HepG2 (cell line): ENCODE data around the gene GPR42.

ENCODE experiments used
- GABPA ChIP-seq, 2 experiments: IDR thresholded peaks; 2 replicates each; pipeline ENCODE4 v1.6.1; 2011 to 2016; ENCODE audit warnings: low read depth in 2 of 2, low read length in 1 of 2, missing biosample characterization in 1 of 2, missing genetic modification characterization in 1 of 2
- GABPB1 ChIP-seq: IDR thresholded peaks from 2 replicates; pipeline ENCODE4 v1.6.1; 2016; ENCODE audit warnings: mild to moderate bottlenecking, missing genetic modification reagents, moderate library complexity, missing compliant biosample characterization
- KDM1A ChIP-seq: IDR thresholded peaks from 2 replicates; pipeline ENCODE4 v1.6.1; 2016; ENCODE audit warnings: missing compliant biosample characterization
- NFE2L2 ChIP-seq: fragments of 150-350 bp; IDR thresholded peaks from 2 replicates; pipeline ENCODE4 v1.6.1; 2014; ENCODE audit warnings: low read length
- POLR2A ChIP-seq, 2 experiments: IDR thresholded peaks; 2 replicates each; pipeline ENCODE4 v1.6.1; 2011; ENCODE audit warnings: low read depth in 2 of 2, low read length in 2 of 2, mild to moderate bottlenecking in 1 of 2, moderate library complexity in 1 of 2; ENCODE audit not compliant: insufficient read depth in 1 of 2
- ZNF30 ChIP-seq: sonication (generic); formaldehyde crosslinking; IDR thresholded peaks from 2 replicates; pipeline ENCODE4 v1.5.0; 2020; ENCODE audit warnings: mild to moderate bottlenecking, missing genetic modification reagents
- TF ChIP-seq, protein P1 (sequence below): sonication (generic); formaldehyde crosslinking; IDR thresholded peaks from 2 replicates; pipeline ENCODE4 v1.4.0; 2020; ENCODE audit warnings: mild to moderate bottlenecking, missing genetic modification reagents

DNA sequence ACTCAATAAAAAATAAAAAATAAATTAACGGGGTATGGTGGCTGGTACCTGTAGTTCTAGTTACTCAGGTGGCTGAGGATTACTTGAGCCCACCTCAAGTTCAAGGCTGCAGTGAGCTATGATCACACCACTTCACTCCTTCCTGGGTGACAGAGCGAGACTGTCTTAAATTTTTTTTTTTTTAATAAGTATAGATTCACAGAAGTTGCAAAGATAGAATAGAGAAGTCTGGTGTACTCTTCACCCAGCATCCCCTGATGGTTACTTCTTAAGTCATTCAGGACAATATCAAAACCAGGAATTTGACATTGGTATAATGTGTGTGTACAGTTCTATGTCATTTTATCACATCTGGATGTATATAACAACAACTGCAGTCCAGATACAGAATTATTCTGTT, 49.6 kb upstream of the GPR42 start:
- TF ChIP-seq ZNF30 (CRISPR knock-in tag) (no peak), GABPA (IDR thresholded peaks at IDR 0.05; ENCODE audit: low read depth, low read length) (no peak), GABPA (CRISPR knock-in tag; IDR thresholded peaks at IDR 0.05; ENCODE audit: low read depth) (no peak), NFE2L2 (no peak), POLR2A (IDR thresholded peaks at IDR 0.05; ENCODE audit: insufficient read depth in 1 of 2, low read depth in 2 of 2, low read length in 2 of 2) (no peak), GABPB1 (CRISPR knock-in tag) (no peak), KDM1A (no peak)
- TF ChIP-seq, protein P1, sequence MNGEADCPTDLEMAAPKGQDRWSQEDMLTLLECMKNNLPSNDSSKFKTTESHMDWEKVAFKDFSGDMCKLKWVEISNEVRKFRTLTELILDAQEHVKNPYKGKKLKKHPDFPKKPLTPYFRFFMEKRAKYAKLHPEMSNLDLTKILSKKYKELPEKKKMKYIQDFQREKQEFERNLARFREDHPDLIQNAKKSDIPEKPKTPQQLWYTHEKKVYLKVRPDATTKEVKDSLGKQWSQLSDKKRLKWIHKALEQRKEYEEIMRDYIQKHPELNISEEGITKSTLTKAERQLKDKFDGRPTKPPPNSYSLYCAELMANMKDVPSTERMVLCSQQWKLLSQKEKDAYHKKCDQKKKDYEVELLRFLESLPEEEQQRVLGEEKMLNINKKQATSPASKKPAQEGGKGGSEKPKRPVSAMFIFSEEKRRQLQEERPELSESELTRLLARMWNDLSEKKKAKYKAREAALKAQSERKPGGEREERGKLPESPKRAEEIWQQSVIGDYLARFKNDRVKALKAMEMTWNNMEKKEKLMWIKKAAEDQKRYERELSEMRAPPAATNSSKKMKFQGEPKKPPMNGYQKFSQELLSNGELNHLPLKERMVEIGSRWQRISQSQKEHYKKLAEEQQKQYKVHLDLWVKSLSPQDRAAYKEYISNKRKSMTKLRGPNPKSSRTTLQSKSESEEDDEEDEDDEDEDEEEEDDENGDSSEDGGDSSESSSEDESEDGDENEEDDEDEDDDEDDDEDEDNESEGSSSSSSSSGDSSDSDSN: no peak
